ENCODE measurements around the gene SPON1.

DNA sequence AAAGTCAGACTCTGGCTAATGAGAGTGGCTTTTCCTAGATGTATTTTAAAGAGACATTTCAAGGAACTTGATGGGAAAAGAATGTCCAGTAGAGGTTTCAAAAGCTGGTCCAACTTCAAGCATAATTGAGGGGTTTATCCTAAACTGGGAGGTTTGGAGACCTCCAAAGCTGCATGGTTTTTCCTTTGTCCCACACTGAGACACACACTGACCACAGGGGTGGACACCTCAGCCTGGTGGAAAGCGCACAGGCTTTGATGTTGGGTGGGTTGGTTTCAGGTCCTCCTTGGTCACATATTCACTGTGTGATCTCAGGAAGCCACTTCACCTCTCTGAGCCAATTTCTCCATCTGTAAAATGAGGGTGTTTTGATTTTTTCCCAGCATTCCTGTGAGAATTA, 4.0 kb downstream of the SPON1 start:
- TF ChIP-seq POLR2AphosphoS5 (IDR thresholded peaks at IDR 0.05) (no peak), EP300 (IDR thresholded peaks at IDR 0.05; ENCODE audit: low read depth) (no peak), POLR2A (IDR thresholded peaks at IDR 0.05) (no peak)
- TF ChIP-seq, protein P1, sequence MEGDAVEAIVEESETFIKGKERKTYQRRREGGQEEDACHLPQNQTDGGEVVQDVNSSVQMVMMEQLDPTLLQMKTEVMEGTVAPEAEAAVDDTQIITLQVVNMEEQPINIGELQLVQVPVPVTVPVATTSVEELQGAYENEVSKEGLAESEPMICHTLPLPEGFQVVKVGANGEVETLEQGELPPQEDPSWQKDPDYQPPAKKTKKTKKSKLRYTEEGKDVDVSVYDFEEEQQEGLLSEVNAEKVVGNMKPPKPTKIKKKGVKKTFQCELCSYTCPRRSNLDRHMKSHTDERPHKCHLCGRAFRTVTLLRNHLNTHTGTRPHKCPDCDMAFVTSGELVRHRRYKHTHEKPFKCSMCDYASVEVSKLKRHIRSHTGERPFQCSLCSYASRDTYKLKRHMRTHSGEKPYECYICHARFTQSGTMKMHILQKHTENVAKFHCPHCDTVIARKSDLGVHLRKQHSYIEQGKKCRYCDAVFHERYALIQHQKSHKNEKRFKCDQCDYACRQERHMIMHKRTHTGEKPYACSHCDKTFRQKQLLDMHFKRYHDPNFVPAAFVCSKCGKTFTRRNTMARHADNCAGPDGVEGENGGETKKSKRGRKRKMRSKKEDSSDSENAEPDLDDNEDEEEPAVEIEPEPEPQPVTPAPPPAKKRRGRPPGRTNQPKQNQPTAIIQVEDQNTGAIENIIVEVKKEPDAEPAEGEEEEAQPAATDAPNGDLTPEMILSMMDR (IDR thresholded peaks at IDR 0.05) = no peak

Data from transverse colon (tissue), 4 donors.